Stimulated activated memory B cell treated with anti-CD40 and anti-IgM and Interleukin-4, amounts not matched to agents 10 μg/mL and 1 μg/mL and 100 μg/mL, for 72 hours (primary cell): ENCODE data around the gene HOTAIR.

ENCODE experiments used
- ATAC-seq: fragments of 150-1000 bp; cut with Tn5 transposase; 2 replicates; pipeline ENCODE4 v1.10.0; 2021
- H3K27ac Mint-ChIP-seq: one replicate; pipeline ENCODE4 v1.8.0; 2022; ENCODE audit warnings: mild to moderate bottlenecking, mixed read lengths
- H3K27me3 Mint-ChIP-seq: one replicate; pipeline ENCODE4 v1.8.0; 2022; ENCODE audit warnings: mixed read lengths
- H3K36me3 Mint-ChIP-seq: one replicate; pipeline ENCODE4 v1.8.0; 2022; ENCODE audit warnings: mixed read lengths
- H3K4me1 Mint-ChIP-seq: one replicate; pipeline ENCODE4 v1.8.0; 2022; ENCODE audit warnings: mixed read lengths
- H3K4me3 Mint-ChIP-seq: one replicate; pipeline ENCODE4 v1.8.0; 2022; ENCODE audit warnings: mild to moderate bottlenecking, moderate library complexity, mixed read lengths
- H3K9me3 Mint-ChIP-seq: one replicate; pipeline ENCODE4 v1.8.0; 2022; ENCODE audit warnings: mixed read lengths

The HOTAIR gene

DNA sequence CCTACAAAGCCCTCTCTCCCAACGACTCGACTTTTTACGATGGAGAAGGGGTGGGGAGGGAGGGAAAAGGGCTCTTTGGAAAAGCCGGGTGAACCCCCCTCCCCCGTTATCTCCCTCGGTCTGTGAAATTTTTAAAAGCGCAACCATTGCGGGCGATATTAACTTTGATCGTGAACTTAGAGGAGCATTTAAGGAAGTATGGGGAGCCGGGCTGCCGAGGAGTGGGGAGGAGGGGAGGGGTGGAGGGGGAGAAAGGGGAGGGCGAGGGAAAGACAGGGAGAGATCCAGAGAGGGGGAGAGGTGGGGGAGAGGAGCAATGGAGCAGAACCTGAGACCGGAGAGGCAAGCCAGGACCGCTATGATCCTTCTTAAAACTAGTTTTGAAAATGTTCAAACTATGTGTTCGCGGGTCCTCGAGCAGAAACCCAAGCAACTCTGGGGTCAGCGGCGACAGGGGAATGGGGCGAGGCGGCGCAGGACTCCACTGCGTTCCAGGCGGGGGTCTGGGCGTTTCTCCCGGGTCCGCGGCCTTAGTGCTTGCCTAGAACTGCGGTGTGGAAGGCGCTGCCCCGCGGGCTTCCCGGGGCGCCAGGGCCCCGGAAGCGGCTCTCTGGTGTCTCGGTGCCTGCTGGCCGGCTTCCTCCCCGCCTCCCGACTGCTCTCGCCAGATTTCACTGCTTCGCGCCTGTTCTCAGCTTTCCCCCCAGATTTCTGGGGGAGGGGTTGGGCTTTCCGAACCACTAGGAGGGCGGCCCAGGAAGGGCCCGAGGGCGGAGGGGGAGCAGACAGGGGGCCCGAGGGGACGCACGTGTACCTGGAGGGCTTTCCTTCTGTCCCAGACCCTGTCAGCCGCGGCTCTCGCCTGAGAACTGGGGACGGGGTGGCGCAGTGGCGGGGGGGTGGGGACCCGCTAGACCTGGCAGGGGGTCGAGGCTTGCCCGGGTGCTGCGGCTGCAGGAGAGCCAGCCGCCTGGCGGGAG, at the start of gene HOTAIR:
HOTAIR (minus strand) TSS at position 871 of the 980 bp plus-strand sequence.
- no peak for ATAC-seq
- Mint-ChIP-seq H3K9me3 (peaks cover 2% of the 10 kb centered on the region), H3K4me3 (peak within 1 kb of the TSS; percentile 57), H3K27me3 (peaks cover 87% of the 10 kb centered on the region), H3K36me3 (no peaks in the 10 kb centered on the region), H3K27ac (no peak within 1 kb of the TSS), H3K4me1 (peaks cover 9% of the 10 kb centered on the region)

DNA sequence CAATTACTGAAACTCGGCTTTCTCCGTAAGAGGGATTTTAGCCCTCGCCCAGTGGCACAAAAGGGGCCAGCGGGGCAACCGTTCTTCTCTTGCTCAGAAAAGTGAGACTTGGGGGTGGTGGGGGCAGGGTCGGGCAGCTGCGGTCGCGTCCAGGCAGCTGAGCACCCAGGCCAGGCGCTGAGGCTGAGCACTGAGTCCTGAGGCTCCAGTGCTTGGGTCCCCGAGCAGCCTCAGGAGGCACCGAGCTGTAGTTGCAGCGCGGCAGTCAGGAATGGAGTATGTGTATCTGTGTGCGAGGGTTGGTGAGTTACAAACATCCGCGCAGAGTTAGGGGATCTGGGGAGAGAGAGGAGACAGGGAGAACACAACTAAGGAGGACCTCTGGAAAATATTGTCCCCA, 49.4 kb upstream of the HOTAIR start:
- Mint-ChIP-seq H3K4me3 (no peak overlapping the region), H3K9me3 (no peaks in the 10 kb centered on the region), H3K4me1 (peaks cover 28% of the 10 kb centered on the region), H3K27me3 (peaks cover 92% of the 10 kb centered on the region), H3K36me3 (no peaks in the 10 kb centered on the region), H3K27ac (no peak overlapping the region)
- ATAC-seq: no peak

GRCh38 chr12:54022960-54023884, 48.5 kb upstream of the HOTAIR start:
- Mint-ChIP-seq H3K27me3 (peaks cover 84% of the 10 kb centered on the region), H3K27ac (no peak overlapping the region)

DNA sequence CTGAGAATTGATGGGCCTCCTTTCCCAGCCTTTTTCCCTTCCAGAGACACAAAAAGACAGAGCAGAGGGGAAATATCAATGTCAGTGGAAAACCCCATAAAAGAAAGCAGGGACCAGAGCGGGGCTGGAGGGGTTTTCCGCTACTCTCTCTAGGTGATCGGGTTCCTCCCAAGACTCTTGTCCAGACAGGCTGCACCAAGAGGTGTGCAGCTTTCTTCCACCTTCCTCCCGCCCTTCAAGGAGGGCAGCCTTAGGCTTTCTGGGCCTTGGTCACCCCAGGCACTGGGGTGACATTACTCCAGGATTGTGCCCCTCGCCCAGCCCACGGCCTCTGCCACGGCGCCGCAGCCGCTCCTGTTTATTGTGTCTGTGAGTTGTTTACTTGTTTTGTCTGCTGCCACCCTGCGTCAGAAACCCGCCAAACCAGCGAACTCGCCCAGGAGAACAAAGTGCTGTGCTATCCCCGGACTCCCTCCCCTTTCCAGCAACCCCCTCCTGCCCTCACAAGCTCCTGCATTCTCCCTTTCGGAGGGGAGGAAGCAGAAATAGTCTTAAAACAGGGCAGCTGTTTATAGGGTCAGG, 46.8 kb upstream of the HOTAIR start:
- ATAC-seq: no peak
- Mint-ChIP-seq H3K4me1 (peaks cover 33% of the 10 kb centered on the region), H3K4me3 (peak overlapping the region; percentile 71), H3K36me3 (no peaks in the 10 kb centered on the region), H3K9me3 (no peaks in the 10 kb centered on the region), H3K27ac (peak overlapping the region; percentile 46), H3K27me3 (peaks cover 79% of the 10 kb centered on the region)

More at GRCh38 chr12:54022960-54023884, 48.5 kb upstream of the HOTAIR start:
- Mint-ChIP-seq H3K9me3 (no peaks in the 10 kb centered on the region), H3K4me3 (no peak overlapping the region), H3K4me1 (peaks cover 30% of the 10 kb centered on the region), H3K36me3 (no peaks in the 10 kb centered on the region)
- ATAC-seq: no peak

- Mint-ChIP-seq H3K4me3 (no peak overlapping the region), H3K27ac (peak overlapping the region; percentile 46), H3K27me3 (peaks cover 72% of the 10 kb centered on the region), H3K36me3 (no peaks in the 10 kb centered on the region), H3K4me1 (peaks cover 28% of the 10 kb centered on the region), H3K9me3 (no peaks in the 10 kb centered on the region)
- no peak for ATAC-seq
Observed at GRCh38 chr12:54020591-54021405, 46.0 kb upstream of the HOTAIR start.

DNA sequence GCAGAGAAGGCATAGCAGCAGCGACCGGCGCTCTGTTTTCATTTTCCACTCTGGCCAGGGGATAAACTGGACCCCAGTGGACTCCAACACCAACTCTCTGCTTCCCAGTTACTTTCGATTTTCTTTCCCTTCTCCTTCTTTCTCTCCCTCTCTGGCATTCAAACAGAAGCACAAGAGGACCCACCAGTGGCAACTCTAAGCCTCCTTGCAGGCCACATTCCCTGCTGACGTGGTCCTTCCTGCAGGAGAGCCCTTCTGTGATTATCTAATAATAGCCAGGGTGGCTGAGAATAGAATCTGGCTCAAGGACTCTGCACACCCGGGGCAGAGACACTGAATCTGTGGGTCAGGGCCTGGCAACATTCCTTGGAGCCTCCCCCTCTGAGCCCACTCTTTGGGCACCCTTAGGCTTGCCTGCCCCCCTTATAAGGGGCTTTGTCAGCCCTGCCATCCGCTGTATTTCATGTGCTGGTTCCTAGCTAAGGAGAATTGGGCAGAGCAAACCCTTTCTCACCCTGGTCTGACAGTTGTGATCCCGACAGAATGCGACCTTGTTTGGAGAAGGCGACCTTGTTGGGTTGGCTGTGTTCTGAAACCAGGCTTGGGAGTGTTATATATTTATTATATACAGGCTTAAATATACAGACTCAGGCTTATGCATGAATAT, 45.3 kb upstream of the HOTAIR start:
- Mint-ChIP-seq H3K4me1 (peaks cover 26% of the 10 kb centered on the region), H3K27me3 (peaks cover 72% of the 10 kb centered on the region), H3K9me3 (no peaks in the 10 kb centered on the region), H3K36me3 (no peaks in the 10 kb centered on the region), H3K4me3 (no peak overlapping the region), H3K27ac (no peak overlapping the region)
- ATAC-seq: no peak

DNA sequence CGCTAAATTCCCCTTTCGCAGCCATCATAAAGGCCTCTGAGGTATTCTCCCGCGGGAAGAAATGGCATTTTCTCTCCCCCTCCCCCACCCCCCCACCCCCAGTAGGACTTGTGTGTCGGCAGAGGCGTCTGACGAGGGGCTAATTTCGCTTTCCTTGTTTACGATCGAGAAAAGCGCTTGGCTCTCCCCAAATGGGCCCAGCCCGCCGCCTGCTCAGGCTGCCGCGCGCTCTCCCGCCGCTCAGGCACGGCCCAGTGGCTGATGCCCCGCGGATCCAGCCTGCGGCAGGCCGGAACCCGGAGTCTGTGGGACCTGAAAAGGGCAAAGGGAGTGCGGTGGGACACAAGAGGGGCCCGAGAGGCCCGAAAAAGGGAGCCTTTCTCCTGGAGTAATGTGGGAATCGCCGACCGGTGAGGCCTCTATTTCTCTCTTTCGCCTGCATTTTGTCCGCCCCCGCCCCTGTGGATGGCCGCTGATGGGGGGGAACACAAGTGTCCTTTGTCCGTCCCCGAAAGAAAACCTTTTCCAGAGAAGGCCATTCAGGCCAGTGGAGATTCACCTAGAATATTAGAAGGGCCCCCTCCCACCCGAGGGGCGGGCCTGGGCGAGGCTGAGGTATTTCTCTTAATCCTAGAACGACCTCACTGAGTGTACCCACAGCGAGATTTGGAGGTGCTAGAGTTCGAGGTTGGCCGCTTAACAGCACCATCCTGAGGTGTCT, 44.5 kb upstream of the HOTAIR start:
- H3K36me3 Mint-ChIP-seq: no peaks in the 10 kb centered on the region
- ATAC-seq: no peak
- no peak overlapping the region for H3K27ac Mint-ChIP-seq
- no peaks in the 10 kb centered on the region for H3K9me3 Mint-ChIP-seq
- H3K4me1 Mint-ChIP-seq: peaks cover 26% of the 10 kb centered on the region
- peaks cover 76% of the 10 kb centered on the region for H3K27me3 Mint-ChIP-seq
- no peak overlapping the region for H3K4me3 Mint-ChIP-seq

DNA sequence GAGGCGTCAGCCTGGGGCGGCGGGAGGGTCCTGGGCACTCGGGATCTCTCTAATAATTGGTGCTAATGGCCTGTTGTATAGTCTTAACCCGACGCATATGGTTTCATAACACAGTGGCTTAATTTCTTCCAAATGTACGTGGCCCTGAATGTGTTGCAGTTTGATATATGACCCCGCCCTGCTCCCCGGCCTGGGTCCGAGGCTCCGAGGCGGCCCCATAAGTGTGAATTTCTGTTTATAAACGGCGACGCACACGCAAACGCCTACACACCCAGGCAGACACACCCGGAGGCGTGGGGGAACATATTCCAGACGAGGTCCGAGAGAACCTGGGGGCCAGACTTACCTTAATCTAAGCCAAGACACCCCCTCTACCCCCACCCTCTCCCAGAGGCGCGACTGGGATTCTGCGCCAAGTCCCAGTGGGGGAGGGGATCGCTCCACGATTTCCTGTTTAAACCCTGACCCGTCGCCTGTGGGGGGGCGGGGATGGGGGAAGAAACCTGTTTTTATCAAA, 43.8 kb upstream of the HOTAIR start:
- peak overlapping the region; percentile 82 for H3K4me3 Mint-ChIP-seq
- no peaks in the 10 kb centered on the region for H3K36me3 Mint-ChIP-seq
- H3K27ac Mint-ChIP-seq: peak overlapping the region; percentile 83
- H3K4me1 Mint-ChIP-seq: peaks cover 26% of the 10 kb centered on the region
- peaks cover 76% of the 10 kb centered on the region for H3K27me3 Mint-ChIP-seq
- no peak for ATAC-seq
- no peaks in the 10 kb centered on the region for H3K9me3 Mint-ChIP-seq

GRCh38 chr12:54017878-54018467, 43.2 kb upstream of the HOTAIR start:
- peak; percentile 90 for ATAC-seq
- H3K27me3 Mint-ChIP-seq: peaks cover 76% of the 10 kb centered on the region
- peak overlapping the region; percentile 82 for H3K4me3 Mint-ChIP-seq
- H3K9me3 Mint-ChIP-seq: no peaks in the 10 kb centered on the region
- H3K27ac Mint-ChIP-seq: peak overlapping the region; percentile 83
- H3K36me3 Mint-ChIP-seq: no peaks in the 10 kb centered on the region
- peaks cover 26% of the 10 kb centered on the region for H3K4me1 Mint-ChIP-seq

GRCh38 chr12:54017027-54017788, 42.5 kb upstream of the HOTAIR start:
- peak; percentile 59 for ATAC-seq
- H3K27ac Mint-ChIP-seq: peak overlapping the region; percentile 83
- no peaks in the 10 kb centered on the region for H3K36me3 Mint-ChIP-seq

GRCh38 chr12:54016478-54016964, 41.8 kb upstream of the HOTAIR start:
- peaks cover 76% of the 10 kb centered on the region for H3K27me3 Mint-ChIP-seq
- peaks cover 21% of the 10 kb centered on the region for H3K4me1 Mint-ChIP-seq
- no peaks in the 10 kb centered on the region for H3K9me3 Mint-ChIP-seq
- no peak for ATAC-seq
- no peaks in the 10 kb centered on the region for H3K36me3 Mint-ChIP-seq
- H3K27ac Mint-ChIP-seq: no peak overlapping the region
- H3K4me3 Mint-ChIP-seq: no peak overlapping the region

More at GRCh38 chr12:54017027-54017788, 42.5 kb upstream of the HOTAIR start:
- H3K9me3 Mint-ChIP-seq: no peaks in the 10 kb centered on the region
- peak overlapping the region; percentile 82 for H3K4me3 Mint-ChIP-seq
- H3K4me1 Mint-ChIP-seq: peaks cover 26% of the 10 kb centered on the region
- peaks cover 76% of the 10 kb centered on the region for H3K27me3 Mint-ChIP-seq

- no peak for ATAC-seq
- H3K27ac Mint-ChIP-seq: no peak overlapping the region
- H3K4me3 Mint-ChIP-seq: no peak overlapping the region
- no peaks in the 10 kb centered on the region for H3K36me3 Mint-ChIP-seq
- peaks cover 20% of the 10 kb centered on the region for H3K4me1 Mint-ChIP-seq
- H3K27me3 Mint-ChIP-seq: peaks cover 76% of the 10 kb centered on the region
- no peaks in the 10 kb centered on the region for H3K9me3 Mint-ChIP-seq
Observed at GRCh38 chr12:54016051-54016450, 41.3 kb upstream of the HOTAIR start.
